SK-N-SH (cell line): ENCODE data around the gene HBP1. TPM values are rescaled to one million over a fixed set of nuclear protein-coding genes. Genes with fewer than 3 reads are reported as not detected.

Experiments used
- CTCF ChIA-PET: fragments of 300-600, 350-600 bp; formaldehyde crosslinking; extraction: SDS; loops from one replicate; lab custom pipeline; 2021; lab: Yijun Ruan, JAX
- POLR2A ChIA-PET: fragments of 350-600 bp; sonication (Branson Sonifier 250); formaldehyde crosslinking; extraction: SDS; loops from one replicate; lab custom pipeline; 2020; ENCODE audit warnings: antibody characterized with exemption, inconsistent platforms; lab: Yijun Ruan, JAX
- DNase-seq: peaks from one replicate; pipeline ENCODE4 v3.0.0; 2012
- H2AFZ ChIP-seq: fragments of 200-600 bp; sonication (generic); 2 replicates; pipeline ENCODE4 v1.8.1; 2016; ENCODE audit warnings: antibody characterized with exemption, mild to moderate bottlenecking, low read depth
- H3F3A ChIP-seq: fragments of 200-600 bp; sonication (generic); replicated peaks from 2 replicates; pipeline ENCODE3; 2016; ENCODE audit warnings: antibody characterized with exemption, mild to moderate bottlenecking; ENCODE audit not compliant: insufficient read depth
- H3K27ac ChIP-seq, 2 experiments: fragments of 200-500 bp in 1 of 2; fragments of 200-600 bp in 1 of 2; sonication (Bioruptor generic) in 1 of 2; sonication (generic), shearing (Covaris generic) in 1 of 2; 2 replicates each; pipeline versions ENCODE4 v1.5.1 to v1.6.1; 2014 to 2016; ENCODE audit warnings: low read depth in 2 of 2, inconsistent platforms in 1 of 2, low read length in 1 of 2, mild to moderate bottlenecking in 1 of 2, mixed read lengths in 1 of 2
- H3K27me3 ChIP-seq: fragments of 200-600 bp; sonication (generic), shearing (Covaris generic); 2 replicates; pipeline ENCODE4 v1.6.1; 2016; ENCODE audit warnings: mixed run types; ENCODE audit not compliant: insufficient read depth
- H3K36me3 ChIP-seq, 2 experiments: fragments of 200-500 bp in 1 of 2; fragments of 200-600 bp in 1 of 2; sonication (Bioruptor generic) in 1 of 2; sonication (generic) in 1 of 2; replicated peaks in 1 of 2; 2 replicates each; pipeline versions ENCODE3 to v1.5.1; 2014 to 2016; ENCODE audit warnings: low read length in 1 of 2, mild to moderate bottlenecking in 1 of 2; ENCODE audit not compliant: insufficient read depth in 2 of 2, control insufficient read depth in 1 of 2
- H3K4me1 ChIP-seq, 2 experiments: fragments of 200-500 bp in 1 of 2; fragments of 200-600 bp in 1 of 2; sonication (Bioruptor generic) in 1 of 2; sonication (generic), shearing (Covaris generic) in 1 of 2; 2 replicates each; pipeline versions ENCODE4 v1.5.1 to v1.6.1; 2014 to 2016; ENCODE audit warnings: low read depth in 1 of 2, low read length in 1 of 2, mixed run types in 1 of 2; ENCODE audit not compliant: insufficient read depth in 2 of 2, control insufficient read depth in 1 of 2
- H3K4me2 ChIP-seq: fragments of 200-600 bp; sonication (generic), shearing (Covaris generic); 2 replicates; pipeline ENCODE4 v1.6.1; 2017; ENCODE audit warnings: mixed run types
- H3K4me3 ChIP-seq, 2 experiments: fragments of 200-500 bp in 1 of 2; fragments of 200-600 bp in 1 of 2; sonication (Bioruptor generic) in 1 of 2; sonication (generic), shearing (Covaris generic) in 1 of 2; 2 replicates each; pipeline versions ENCODE4 v1.5.1 to v1.8.1; 2014 to 2016; ENCODE audit warnings: low read depth in 2 of 2, inconsistent platforms in 1 of 2, low read length in 1 of 2, mild to moderate bottlenecking in 1 of 2, mixed read lengths in 1 of 2, moderate library complexity in 1 of 2
- H3K79me2 ChIP-seq: fragments of 200-600 bp; sonication (generic); 2 replicates; pipeline ENCODE4 v1.8.1; 2017; ENCODE audit warnings: mild to moderate bottlenecking; ENCODE audit not compliant: insufficient read depth
- H3K9ac ChIP-seq: fragments of 200-600 bp; sonication (generic); 2 replicates; pipeline ENCODE4 v1.6.1; 2017; ENCODE audit warnings: mixed run types
- H3K9me2 ChIP-seq: fragments of 200-600 bp; sonication (generic); 2 replicates; pipeline ENCODE4 v1.6.1; 2017; ENCODE audit warnings: mixed run types
- H3K9me3 ChIP-seq: fragments of 200-600 bp; sonication (generic); 2 replicates; pipeline ENCODE4 v1.6.1; 2017; ENCODE audit warnings: mixed run types, mild to moderate bottlenecking, moderate library complexity
- H4K20me1 ChIP-seq: fragments of 200-600 bp; sonication (generic); 2 replicates; pipeline ENCODE4 v1.6.1; 2017; ENCODE audit warnings: mild to moderate bottlenecking, mixed run types; ENCODE audit not compliant: insufficient read depth
- CTCF ChIP-seq: fragments of 200-600 bp; sonication (generic); IDR thresholded peaks from 2 replicates; pipeline ENCODE4 v1.6.1; 2017; ENCODE audit warnings: antibody characterized with exemption, mild to moderate bottlenecking, moderate library complexity
- EP300 ChIP-seq, 2 experiments: IDR thresholded peaks; 2 replicates each; pipeline versions ENCODE4 v1.4.0 to v1.6.1; 2012; ENCODE audit warnings: borderline replicate concordance in 1 of 2, low read depth in 1 of 2, low read length in 1 of 2
- EZH2phosphoT487 ChIP-seq: fragments of 200-600 bp; sonication (generic); IDR thresholded peaks from 2 replicates; pipeline ENCODE4 v1.6.1; 2017; ENCODE audit warnings: low read depth, mixed run types, mild to moderate bottlenecking, antibody characterized with exemption, moderate library complexity, borderline replicate concordance
- FOSL2 ChIP-seq: IDR thresholded peaks from 2 replicates; pipeline ENCODE4 v1.4.0; 2012; ENCODE audit warnings: low read depth, mild to moderate bottlenecking, moderate library complexity, borderline replicate concordance
- FOXM1 ChIP-seq: IDR thresholded peaks from 2 replicates; pipeline ENCODE4 v1.4.0; 2012; ENCODE audit warnings: low read depth, mild to moderate bottlenecking
- GATA2 ChIP-seq: sonication (generic); formaldehyde crosslinking; IDR thresholded peaks from 2 replicates; pipeline ENCODE4 v1.5.0; 2020; ENCODE audit warnings: mild to moderate bottlenecking, missing genetic modification reagents
- PBX3 ChIP-seq: IDR thresholded peaks from 2 replicates; pipeline ENCODE4; 2012
- RAD21 ChIP-seq: IDR thresholded peaks from 2 replicates; pipeline ENCODE4 v1.6.1; 2012; ENCODE audit warnings: mild to moderate bottlenecking, low read length
- RFX5 ChIP-seq: IDR thresholded peaks from 2 replicates; pipeline ENCODE4 v1.6.1; 2012; ENCODE audit warnings: mild to moderate bottlenecking, improper control_type of control experiment, low read length
- RXRA ChIP-seq: IDR thresholded peaks from 2 replicates; pipeline ENCODE4 v1.4.0; 2012; ENCODE audit warnings: low read depth, mild to moderate bottlenecking, borderline replicate concordance
- SMC3 ChIP-seq: IDR thresholded peaks from 2 replicates; pipeline ENCODE4 v1.6.1; 2012; ENCODE audit warnings: low read depth, low read length, improper control_type of control experiment
- TAF1 ChIP-seq: IDR thresholded peaks from 2 replicates; pipeline ENCODE4 v1.6.1; 2012; ENCODE audit warnings: low read depth, mild to moderate bottlenecking, low read length, moderate library complexity, borderline replicate concordance
- TCF12 ChIP-seq: IDR thresholded peaks from 2 replicates; pipeline ENCODE4 v1.4.0; 2012
- TEAD4 ChIP-seq: IDR thresholded peaks from 2 replicates; pipeline ENCODE4 v1.4.0; 2012; ENCODE audit warnings: mild to moderate bottlenecking, borderline replicate concordance; ENCODE audit not compliant: insufficient read depth
- USF1 ChIP-seq: IDR thresholded peaks from 2 replicates; pipeline ENCODE4 v1.4.0; 2012; ENCODE audit warnings: low read depth, borderline replicate concordance
- USF2 ChIP-seq: fragments of 150-350 bp; IDR thresholded peaks from 2 replicates; pipeline ENCODE4 v1.6.1; 2017; ENCODE audit warnings: antibody characterized with exemption, low read length, low read depth, borderline replicate concordance
- YY1 ChIP-seq: IDR thresholded peaks from 2 replicates; pipeline ENCODE4 v1.4.0; 2012; ENCODE audit warnings: low read depth, mild to moderate bottlenecking
- ZBTB33 ChIP-seq: IDR thresholded peaks from 2 replicates; pipeline ENCODE4 v1.4.0; 2012; ENCODE audit warnings: low read depth, borderline replicate concordance
- WGBS: methylation state at CpG from one replicate; pipeline ENCODE4 v1.1.6; 2017; ENCODE audit warnings: low lambda C conversion rate; 5-methylcytosine and 5-hydroxymethylcytosine counted together
- polyA plus RNA-seq, 3 experiments: library from polyadenylated mRNA; depleted of rRNA; stranded (reverse); fragments of >200 nt; gene quantifications; 2 replicates each; pipeline ENCODE4 v1.2.3, GENCODE V29; 2012

The HBP1 gene
- polyA plus RNA-seq, 1 of the 3 experiments (the other 2 are of a cell fraction), result 27.2 TPM

- TF ChIP-seq USF1, result no peak
- TF ChIP-seq, all 33 proteins: peak for 0
These were observed 39.3 kb downstream of the HBP1 start (continued) for GRCh38 chr7:107208024-107208521.

GRCh38 chr7:107208563-107208962 is 39.8 kb downstream of the HBP1 start:
- ChIA-PET POLR2A (interaction anchor here (0.5 kb wide), 1 partner anchor 67 kb away, joined by 3 read pairs; no protein-coding TSS in a partner anchor), CTCF (interaction anchor here (1.7 to 2.6 kb wide), 2 partner anchors 14 to 534 kb away, joined by 5 to 10 read pairs; no protein-coding TSS in a partner anchor)
- TF ChIP-seq PBX3, result no peak
- peak; percentile 20; the same call in 1 of the 2 replicates for TF ChIP-seq GATA2 (CRISPR knock-in tag)
- Histone ChIP-seq H3F3A (no peaks in the 10 kb centered on the region), H3K9ac (no peak overlapping the region), H4K20me1 (no peaks in the 10 kb centered on the region), H3K9me3 (no peaks in the 10 kb centered on the region), H3K79me2 (no peaks in the 10 kb centered on the region), H3K27me3 (no peaks in the 10 kb centered on the region), H3K4me3 (no peak overlapping the region), H3K36me3 (peaks cover 23 to 59% of the 10 kb centered on the region in 2 experiments), H3K9me2 (no peaks in the 10 kb centered on the region), H3K27ac (peak overlapping the region; percentile 6 to 44; a peak in 3 of 4 replicates), H3K4me1 (peaks cover 0 to 14% of the 10 kb centered on the region in 2 experiments; a peak in 2 of 4 replicates), H2AFZ (no peak overlapping the region), H3K4me2 (no peak overlapping the region)
- WGBS, result 77% methylated on average over 5 of the region's 5 CpGs
- no peak for DNase-seq

GRCh38 chr7:107209565-107209964 is 40.8 kb downstream of the HBP1 start:
- no peak overlapping the region for H3K9ac ChIP-seq
- peaks cover 0 to 14% of the 10 kb centered on the region in 2 experiments; a peak in 2 of 4 replicates for H3K4me1 ChIP-seq
- H3K9me3 ChIP-seq, result 0 out of 2 replicates have a peak, but pooled peaks cover 7% of the 10 kb centered on the region
- no peak for TF ChIP-seq EZH2phosphoT487
- no peak for TF ChIP-seq GATA2 (CRISPR knock-in tag)
- no peak for TF ChIP-seq EP300 (IDR thresholded peaks at IDR 0.05; ENCODE audit: borderline replicate concordance in 1 of 2, low read depth in 1 of 2, low read length in 1 of 2)
- no peak for TF ChIP-seq FOSL2
- TF ChIP-seq TEAD4, result no peak
- TF ChIP-seq ZBTB33, result no peak
- no peak for TF ChIP-seq FOXM1
- TF ChIP-seq TCF12, result no peak
- no peak for TF ChIP-seq USF2
- no peak for TF ChIP-seq RAD21
- TF ChIP-seq RXRA, result no peak
- no peak for TF ChIP-seq SMC3
- no peak for TF ChIP-seq CTCF
- no peak for TF ChIP-seq TAF1
- no peak for TF ChIP-seq YY1
- TF ChIP-seq RFX5, result no peak
- no peaks in the 10 kb centered on the region for H3K27me3 ChIP-seq
- no peak overlapping the region for H3K4me2 ChIP-seq
- WGBS, result 96% methylated on average over 4 of the region's 4 CpGs
- H3K9me2 ChIP-seq, result no peaks in the 10 kb centered on the region
- no peak overlapping the region for H2AFZ ChIP-seq
- H3K4me3 ChIP-seq, result no peak overlapping the region
- peaks cover 22 to 49% of the 10 kb centered on the region in 2 experiments for H3K36me3 ChIP-seq
- no peak for DNase-seq
- H3K79me2 ChIP-seq, result no peaks in the 10 kb centered on the region
- POLR2A ChIA-PET, result no interaction called here
- H3F3A ChIP-seq, result no peaks in the 10 kb centered on the region
- H3K27ac ChIP-seq, result no peak overlapping the region
- CTCF ChIA-PET, result interaction anchor here (1.0 kb wide), 1 partner anchor 11 kb away, joined by 3 read pairs; no protein-coding TSS in a partner anchor
- no peaks in the 10 kb centered on the region for H4K20me1 ChIP-seq
